IMR-90 (cell line): ENCODE measurements around the gene IMP3.

Experiments used
- BHLHE40 ChIP-seq: fragments of 150-350 bp; IDR thresholded peaks from 2 replicates; pipeline ENCODE4 v1.6.1; 2016; ENCODE audit warnings: mild to moderate bottlenecking, low read depth, low read length
- CEBPB ChIP-seq: IDR thresholded peaks from 2 replicates; pipeline ENCODE4 v1.6.1; 2012; ENCODE audit warnings: low read depth, low read length, improper control_type of control experiment
- CHD1 ChIP-seq: IDR thresholded peaks from 2 replicates; pipeline ENCODE4 v1.6.1; 2012; ENCODE audit warnings: low read depth, low read length, improper control_type of control experiment
- MXI1 ChIP-seq: IDR thresholded peaks from 2 replicates; pipeline ENCODE4 v1.6.1; 2012; ENCODE audit warnings: low read depth, mild to moderate bottlenecking, low read length, moderate library complexity, borderline replicate concordance
- POLR2A ChIP-seq: IDR thresholded peaks from 2 replicates; pipeline ENCODE4 v1.6.1; 2012; ENCODE audit warnings: mild to moderate bottlenecking, low read depth, low read length
- RAD21 ChIP-seq: IDR thresholded peaks from 2 replicates; pipeline ENCODE4 v1.6.1; 2012; ENCODE audit warnings: low read length, improper control_type of control experiment
- RFX5 ChIP-seq: IDR thresholded peaks from 2 replicates; pipeline ENCODE4 v1.8.0; 2012; ENCODE audit warnings: low read depth, mild to moderate bottlenecking, low read length, moderate library complexity
- TF ChIP-seq, protein P1 (sequence below): conservative IDR thresholded peaks from 2 replicates; pipeline ENCODE4 v1.5.1; 2012; ENCODE audit warnings: mild to moderate bottlenecking, low read depth, low read length, improper control_type of control experiment
- TF ChIP-seq, protein P2 (sequence below): fragments of 150-350 bp; IDR thresholded peaks from 2 replicates; pipeline ENCODE4 v1.6.1; 2017; ENCODE audit warnings: mild to moderate bottlenecking, antibody characterized with exemption, low read length, low read depth

DNA sequence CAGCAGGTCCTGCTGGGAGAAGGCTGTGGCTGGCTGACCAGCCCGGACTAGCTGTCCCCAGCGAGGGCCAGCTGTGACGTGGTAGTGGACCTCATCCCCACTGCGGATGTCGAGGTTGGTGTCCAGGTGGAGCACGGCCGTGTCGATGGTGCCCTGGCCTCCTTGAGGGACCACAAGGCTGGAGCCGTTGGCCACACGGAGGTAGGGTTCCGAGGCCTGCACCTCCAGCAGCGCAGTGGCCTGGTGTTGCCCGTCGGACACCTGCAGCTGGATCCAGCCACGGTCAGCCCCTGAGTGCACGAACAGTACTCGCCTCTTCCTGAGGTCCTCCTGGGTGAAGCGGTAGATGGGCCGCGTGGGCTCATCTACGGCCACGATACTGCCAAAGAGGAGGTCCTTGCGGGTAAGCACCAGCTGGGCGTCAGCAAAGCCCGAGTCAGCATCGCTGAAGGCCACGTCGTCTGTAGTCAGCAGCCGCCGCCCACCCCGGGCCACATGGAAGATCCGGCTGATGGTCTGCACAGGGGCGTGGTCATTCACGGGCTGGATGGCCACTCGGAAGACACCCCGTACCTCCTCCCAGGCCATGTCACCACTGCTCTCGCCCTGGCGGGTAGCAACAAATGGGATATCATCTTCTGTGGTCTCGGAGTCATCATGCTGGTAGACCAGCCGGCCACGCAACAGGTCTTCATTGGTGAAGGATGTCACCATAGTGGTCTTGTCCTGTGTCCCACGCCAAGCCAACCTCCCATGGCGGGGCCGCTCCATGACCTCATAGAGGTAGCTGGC is 47.7 kb upstream of the IMP3 start:
- TF ChIP-seq, protein P1, sequence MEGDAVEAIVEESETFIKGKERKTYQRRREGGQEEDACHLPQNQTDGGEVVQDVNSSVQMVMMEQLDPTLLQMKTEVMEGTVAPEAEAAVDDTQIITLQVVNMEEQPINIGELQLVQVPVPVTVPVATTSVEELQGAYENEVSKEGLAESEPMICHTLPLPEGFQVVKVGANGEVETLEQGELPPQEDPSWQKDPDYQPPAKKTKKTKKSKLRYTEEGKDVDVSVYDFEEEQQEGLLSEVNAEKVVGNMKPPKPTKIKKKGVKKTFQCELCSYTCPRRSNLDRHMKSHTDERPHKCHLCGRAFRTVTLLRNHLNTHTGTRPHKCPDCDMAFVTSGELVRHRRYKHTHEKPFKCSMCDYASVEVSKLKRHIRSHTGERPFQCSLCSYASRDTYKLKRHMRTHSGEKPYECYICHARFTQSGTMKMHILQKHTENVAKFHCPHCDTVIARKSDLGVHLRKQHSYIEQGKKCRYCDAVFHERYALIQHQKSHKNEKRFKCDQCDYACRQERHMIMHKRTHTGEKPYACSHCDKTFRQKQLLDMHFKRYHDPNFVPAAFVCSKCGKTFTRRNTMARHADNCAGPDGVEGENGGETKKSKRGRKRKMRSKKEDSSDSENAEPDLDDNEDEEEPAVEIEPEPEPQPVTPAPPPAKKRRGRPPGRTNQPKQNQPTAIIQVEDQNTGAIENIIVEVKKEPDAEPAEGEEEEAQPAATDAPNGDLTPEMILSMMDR, result no peak
- TF ChIP-seq POLR2A, result no peak
- TF ChIP-seq CHD1, result no peak
- no peak for TF ChIP-seq BHLHE40
- TF ChIP-seq CEBPB, result no peak
- TF ChIP-seq RAD21, result no peak
- TF ChIP-seq, protein P2, sequence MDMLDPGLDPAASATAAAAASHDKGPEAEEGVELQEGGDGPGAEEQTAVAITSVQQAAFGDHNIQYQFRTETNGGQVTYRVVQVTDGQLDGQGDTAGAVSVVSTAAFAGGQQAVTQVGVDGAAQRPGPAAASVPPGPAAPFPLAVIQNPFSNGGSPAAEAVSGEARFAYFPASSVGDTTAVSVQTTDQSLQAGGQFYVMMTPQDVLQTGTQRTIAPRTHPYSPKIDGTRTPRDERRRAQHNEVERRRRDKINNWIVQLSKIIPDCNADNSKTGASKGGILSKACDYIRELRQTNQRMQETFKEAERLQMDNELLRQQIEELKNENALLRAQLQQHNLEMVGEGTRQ, result no peak
- no peak for TF ChIP-seq MXI1
- TF ChIP-seq RFX5, result no peak
